Fibroblast of villous mesenchyme (primary cell): Measurements from ENCODE around the gene SIL1. TPM values are rescaled to one million over a fixed set of nuclear protein-coding genes. Genes with fewer than 3 reads are reported as not detected.

Experiments used
- DNase-seq: peaks from one replicate; pipeline ENCODE4 v3.0.0-alpha.2; 2010; ENCODE audit warnings: low read depth
- H3K4me3 ChIP-seq: 2 replicates; pipeline ENCODE4 v1.5.1; 2011; ENCODE audit warnings: low read depth, mild to moderate bottlenecking, low read length
- total RNA-seq: library from RNA; depleted of rRNA; stranded (reverse); fragments of >200 nt; gene quantifications from 2 replicates; pipeline ENCODE4 v1.2.3, GENCODE V29; 2012
- TF ChIP-seq, protein P1 (sequence below): IDR thresholded peaks from 2 replicates; pipeline ENCODE4 v1.5.1; 2012; ENCODE audit warnings: low read depth, mild to moderate bottlenecking, low read length; ENCODE audit not compliant: insufficient read depth

The SIL1 gene
- total RNA-seq, 1 donor, result 57.0 TPM

DNA sequence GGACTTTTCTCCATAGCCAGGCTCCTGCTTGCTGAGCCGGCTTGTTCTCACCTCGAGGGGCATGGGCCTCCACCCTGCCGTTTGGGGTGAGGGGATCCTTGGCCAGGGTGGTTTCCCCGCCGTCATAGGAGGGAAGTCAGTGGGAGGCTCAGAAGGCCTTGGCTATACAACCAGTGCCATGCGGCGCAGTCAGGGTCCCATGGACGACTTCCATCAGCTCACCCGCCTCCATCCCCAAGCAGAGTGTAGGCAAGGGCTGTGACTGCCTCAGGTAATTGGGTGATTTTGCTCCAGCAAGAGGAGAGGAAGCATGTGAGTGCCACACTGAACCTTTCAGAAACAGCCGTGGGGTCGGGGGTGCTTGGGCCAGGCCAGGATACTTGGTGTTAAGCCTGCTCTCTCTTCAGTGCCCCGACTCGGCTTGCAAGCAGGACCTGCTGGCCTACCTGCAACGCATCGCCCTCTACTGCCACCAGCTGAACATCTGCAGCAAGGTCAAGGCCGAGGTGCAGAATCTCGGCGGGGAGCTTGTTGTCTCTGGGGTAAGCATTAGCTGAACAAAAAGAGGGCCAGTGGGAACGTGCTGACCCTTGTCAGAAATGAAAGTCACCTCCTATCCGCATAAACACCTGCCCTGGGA lies 265.9 kb downstream of the SIL1 start:
- DNase-seq, result no peak
- H3K4me3 ChIP-seq, result no peak overlapping the region
- TF ChIP-seq, protein P1, sequence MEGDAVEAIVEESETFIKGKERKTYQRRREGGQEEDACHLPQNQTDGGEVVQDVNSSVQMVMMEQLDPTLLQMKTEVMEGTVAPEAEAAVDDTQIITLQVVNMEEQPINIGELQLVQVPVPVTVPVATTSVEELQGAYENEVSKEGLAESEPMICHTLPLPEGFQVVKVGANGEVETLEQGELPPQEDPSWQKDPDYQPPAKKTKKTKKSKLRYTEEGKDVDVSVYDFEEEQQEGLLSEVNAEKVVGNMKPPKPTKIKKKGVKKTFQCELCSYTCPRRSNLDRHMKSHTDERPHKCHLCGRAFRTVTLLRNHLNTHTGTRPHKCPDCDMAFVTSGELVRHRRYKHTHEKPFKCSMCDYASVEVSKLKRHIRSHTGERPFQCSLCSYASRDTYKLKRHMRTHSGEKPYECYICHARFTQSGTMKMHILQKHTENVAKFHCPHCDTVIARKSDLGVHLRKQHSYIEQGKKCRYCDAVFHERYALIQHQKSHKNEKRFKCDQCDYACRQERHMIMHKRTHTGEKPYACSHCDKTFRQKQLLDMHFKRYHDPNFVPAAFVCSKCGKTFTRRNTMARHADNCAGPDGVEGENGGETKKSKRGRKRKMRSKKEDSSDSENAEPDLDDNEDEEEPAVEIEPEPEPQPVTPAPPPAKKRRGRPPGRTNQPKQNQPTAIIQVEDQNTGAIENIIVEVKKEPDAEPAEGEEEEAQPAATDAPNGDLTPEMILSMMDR, result peak; percentile 9

DNA sequence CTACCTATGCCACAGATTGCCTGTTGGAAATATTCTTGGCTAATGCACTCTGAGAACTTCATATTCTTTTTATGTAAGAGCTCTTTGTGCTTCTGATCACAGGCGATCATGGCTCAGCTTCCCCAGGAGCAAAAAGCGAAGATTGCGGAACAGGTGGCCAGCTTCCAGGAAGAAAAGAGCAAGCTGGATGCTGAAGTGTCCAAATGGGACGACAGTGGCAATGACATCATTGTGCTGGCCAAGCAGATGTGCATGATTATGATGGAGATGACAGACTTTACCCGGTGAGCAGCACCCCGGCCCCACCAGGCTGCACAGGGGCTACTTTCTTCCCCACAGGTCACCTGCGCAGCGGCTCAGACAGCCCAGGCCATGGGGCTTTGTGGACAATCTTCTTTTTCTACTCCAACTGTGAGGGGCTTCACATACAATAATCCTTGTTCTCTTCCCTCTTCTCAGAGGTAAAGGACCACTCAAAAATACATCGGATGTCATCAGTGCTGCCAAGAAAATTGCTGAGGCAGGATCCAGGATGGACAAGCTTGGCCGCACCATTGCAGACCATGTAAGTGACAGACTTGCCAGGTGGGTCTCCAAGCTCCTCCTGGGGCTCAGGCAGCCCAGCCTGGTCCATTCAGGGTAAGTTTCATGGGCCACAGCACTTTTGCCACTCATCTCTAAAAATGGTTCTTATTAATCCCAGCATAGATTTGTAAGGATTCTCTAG lies 267.6 kb downstream of the SIL1 start:
- DNase-seq, result no peak
- TF ChIP-seq, protein P1, result no peak
- H3K4me3 ChIP-seq, result no peak overlapping the region

GRCh38 chr5:138929571-138929955 lies 268.6 kb downstream of the SIL1 start:
- no peak for DNase-seq
- TF ChIP-seq, protein P1, result no peak
- no peak overlapping the region for H3K4me3 ChIP-seq

DNA sequence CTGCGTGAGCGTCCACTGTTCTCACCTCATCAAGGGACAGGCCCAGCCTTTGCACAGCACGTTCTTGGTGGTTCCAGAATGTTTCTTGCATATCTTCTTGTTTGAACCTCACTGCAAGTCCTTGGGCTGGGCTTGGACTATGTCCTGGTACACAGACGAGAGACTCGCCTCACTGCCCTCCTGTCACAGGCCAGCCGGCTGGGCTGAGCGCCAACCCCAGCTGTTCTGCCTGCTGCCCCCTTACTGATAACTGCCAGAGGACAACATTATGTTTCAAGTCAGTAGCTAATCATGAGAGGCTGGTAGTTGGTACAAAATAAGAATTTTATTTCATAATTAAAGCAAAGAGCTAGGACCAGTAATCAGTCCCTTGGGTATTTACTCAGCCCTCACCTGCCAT lies 270.2 kb downstream of the SIL1 start:
- no peak overlapping the region for H3K4me3 ChIP-seq
- DNase-seq, result peak; percentile 28
- TF ChIP-seq, protein P1, result no peak

GRCh38 chr5:138927544-138927943 lies 270.6 kb downstream of the SIL1 start:
- no peak overlapping the region for H3K4me3 ChIP-seq
- no peak for DNase-seq
- TF ChIP-seq, protein P1, result no peak

GRCh38 chr5:138926688-138927448 lies 271.3 kb downstream of the SIL1 start:
- DNase-seq, result no peak
- TF ChIP-seq, protein P1, result no peak
- H3K4me3 ChIP-seq, result no peak overlapping the region
